Esophagus muscularis mucosa (tissue), 4 donors: ENCODE measurements around the gene PDE4D. TPM values are rescaled to one million over a fixed set of nuclear protein-coding genes. Genes with fewer than 3 reads are reported as not detected.

Source experiments
- DNase-seq: peaks from one replicate; pipeline ENCODE4 v3.0.0-alpha.2; 2017; ENCODE audit errors: extremely low spot score
- H3K27ac ChIP-seq, 4 donors: fragments of 200-600 bp; sonication (generic); replicated peaks in 1 of 4; 1 replicate in 3 of 4; 2 replicates in 1 of 4; pipeline ENCODE4 v1.5.1; 2016 to 2019; ENCODE audit warnings: mild to moderate bottlenecking in 1 of 4
- H3K27me3 ChIP-seq, 4 donors: fragments of 200-600 bp; sonication (generic); one replicate each; pipeline versions ENCODE4 v1.5.1 to v1.6.0; 2016 to 2019
- H3K36me3 ChIP-seq, 4 donors: fragments of 200-600 bp; sonication (generic); one replicate each; pipeline ENCODE4 v1.5.1; 2016 to 2019
- H3K4me1 ChIP-seq, 4 donors: fragments of 200-600 bp; sonication (generic); one replicate each; pipeline ENCODE4 v1.5.1; 2016 to 2019
- H3K4me3 ChIP-seq, 4 donors: fragments of 200-600 bp; sonication (generic); 1 replicate in 2 of 4; 2 replicates in 2 of 4; pipeline ENCODE4 v1.5.1; 2016 to 2019; ENCODE audit warnings: mild to moderate bottlenecking in 4 of 4, moderate library complexity in 1 of 4
- H3K9me3 ChIP-seq, 4 donors: fragments of 200-600 bp; sonication (generic); 1 replicate in 3 of 4; 2 replicates in 1 of 4; pipeline ENCODE4 v1.5.1; 2016 to 2019
- EP300 ChIP-seq: sonication (generic); formaldehyde crosslinking; IDR thresholded peaks from one replicate; pipeline ENCODE4 v1.6.1; 2017; ENCODE audit warnings: antibody characterized with exemption
- POLR2A ChIP-seq: fragments of 450-650 bp; IDR thresholded peaks from one replicate; pipeline ENCODE4 v1.6.1; 2017; ENCODE audit warnings: antibody characterized with exemption, moderate library complexity, mild to moderate bottlenecking, low read depth
- POLR2AphosphoS5 ChIP-seq, 2 donors: sonication (generic); formaldehyde crosslinking; IDR thresholded peaks; one replicate each; pipeline ENCODE4 v1.6.1; 2017; ENCODE audit warnings: antibody characterized with exemption in 2 of 2
- WGBS: methylation state at CpG from one replicate; pipeline ENCODE4 v1.1.5; 2018; 5-methylcytosine and 5-hydroxymethylcytosine counted together
- intact Hi-C: fragments of 100-400 bp; cut with DNase I; formaldehyde crosslinking; loops from one replicate; pipeline ENCODE4 v1.15.1; 2023
- total RNA-seq, 4 donors: library from RNA; depleted of rRNA; stranded (reverse); fragments of >200 nt; gene quantifications; one replicate each; pipeline versions ENCODE4 v1.1.0 to v1.2.1, GENCODE V29; 2016
- TF ChIP-seq, protein P1 (sequence below), 3 experiments: fragments of 200-600 bp in 2 of 3; fragments of 450-650 bp in 1 of 3; sonication (generic) in 2 of 3; IDR thresholded peaks; one replicate each; pipeline ENCODE4 v1.5.1; 2017 to 2019; ENCODE audit warnings: antibody characterized with exemption in 3 of 3, mild to moderate bottlenecking in 2 of 3, moderate library complexity in 1 of 3

PDE4D gene
- total RNA-seq, 4 donors from 2014 or later: 39.2 to 87.0 (median 50.2) TPM

DNA sequence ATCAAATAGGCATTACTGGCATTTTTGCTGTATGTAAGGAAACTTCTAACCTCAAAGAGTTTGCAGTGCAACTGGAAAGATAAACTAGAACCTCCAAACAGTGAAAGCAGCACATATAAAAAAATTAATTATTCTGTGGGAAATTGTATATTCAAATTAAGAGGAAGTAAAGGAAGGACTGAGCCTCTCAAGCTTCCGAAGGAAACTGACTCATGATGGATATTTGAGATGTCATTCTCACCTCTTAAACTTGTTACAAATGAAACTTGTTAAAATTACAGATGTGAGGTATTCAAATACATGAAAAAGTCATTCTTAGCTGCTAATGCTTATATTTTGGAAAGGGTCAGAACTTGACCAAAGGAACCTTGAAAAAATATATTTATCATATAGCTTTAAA is 538.7 kb downstream of the PDE4D start:
- 83% methylated on average over 1 of the region's 1 CpG for WGBS
- no peak overlapping the region for H3K4me3 ChIP-seq
- H3K27me3 ChIP-seq: no peaks in the 10 kb centered on the region
- H3K36me3 ChIP-seq: no peaks in the 10 kb centered on the region
- intact Hi-C loops: loop anchor here (5.0 kb wide), 1 partner anchor 78 kb away; no protein-coding TSS in a partner anchor
- no peaks in the 10 kb centered on the region for H3K9me3 ChIP-seq
- peaks cover 30 to 73% (median 66%) of the 10 kb centered on the region in 4 donors for H3K4me1 ChIP-seq
- TF ChIP-seq POLR2AphosphoS5 (IDR thresholded peaks at IDR 0.05): no peak
- TF ChIP-seq EP300: no peak
- TF ChIP-seq, protein P1, sequence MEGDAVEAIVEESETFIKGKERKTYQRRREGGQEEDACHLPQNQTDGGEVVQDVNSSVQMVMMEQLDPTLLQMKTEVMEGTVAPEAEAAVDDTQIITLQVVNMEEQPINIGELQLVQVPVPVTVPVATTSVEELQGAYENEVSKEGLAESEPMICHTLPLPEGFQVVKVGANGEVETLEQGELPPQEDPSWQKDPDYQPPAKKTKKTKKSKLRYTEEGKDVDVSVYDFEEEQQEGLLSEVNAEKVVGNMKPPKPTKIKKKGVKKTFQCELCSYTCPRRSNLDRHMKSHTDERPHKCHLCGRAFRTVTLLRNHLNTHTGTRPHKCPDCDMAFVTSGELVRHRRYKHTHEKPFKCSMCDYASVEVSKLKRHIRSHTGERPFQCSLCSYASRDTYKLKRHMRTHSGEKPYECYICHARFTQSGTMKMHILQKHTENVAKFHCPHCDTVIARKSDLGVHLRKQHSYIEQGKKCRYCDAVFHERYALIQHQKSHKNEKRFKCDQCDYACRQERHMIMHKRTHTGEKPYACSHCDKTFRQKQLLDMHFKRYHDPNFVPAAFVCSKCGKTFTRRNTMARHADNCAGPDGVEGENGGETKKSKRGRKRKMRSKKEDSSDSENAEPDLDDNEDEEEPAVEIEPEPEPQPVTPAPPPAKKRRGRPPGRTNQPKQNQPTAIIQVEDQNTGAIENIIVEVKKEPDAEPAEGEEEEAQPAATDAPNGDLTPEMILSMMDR (IDR thresholded peaks at IDR 0.05): no peak
- no peak for TF ChIP-seq POLR2A
- H3K27ac ChIP-seq: no peak overlapping the region
- DNase-seq: no peak

DNA sequence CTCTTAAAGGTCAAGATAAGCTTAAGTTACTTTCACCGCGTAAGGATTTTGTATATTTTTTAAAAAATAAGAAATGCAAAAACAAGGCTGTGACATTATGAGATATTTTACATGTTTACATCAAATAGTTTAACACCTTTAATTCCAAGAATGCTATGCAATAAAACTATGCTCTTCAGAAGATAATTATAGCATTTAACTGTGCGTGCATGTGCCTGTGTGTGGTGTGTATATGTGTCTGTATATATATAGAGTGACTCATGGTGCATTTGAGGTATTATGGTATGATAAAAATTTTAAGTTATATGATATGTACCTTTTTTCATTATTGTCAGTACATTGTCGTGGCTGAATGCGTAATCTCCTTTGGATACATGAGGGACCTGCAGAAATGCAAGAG is 539.3 kb downstream of the PDE4D start:
- H3K36me3 ChIP-seq: no peaks in the 10 kb centered on the region
- 87% methylated on average over 5 of the region's 5 CpGs for WGBS
- H3K9me3 ChIP-seq: no peaks in the 10 kb centered on the region
- no peaks in the 10 kb centered on the region for H3K27me3 ChIP-seq
- H3K4me1 ChIP-seq: peaks cover 30 to 70% (median 63%) of the 10 kb centered on the region in 4 donors
- no peak for TF ChIP-seq POLR2A
- TF ChIP-seq, protein P1 (IDR thresholded peaks at IDR 0.05): no peak
- no peak for TF ChIP-seq POLR2AphosphoS5 (IDR thresholded peaks at IDR 0.05)
- no peak for TF ChIP-seq EP300
- no peak for DNase-seq
- no peak overlapping the region for H3K4me3 ChIP-seq
- no peak overlapping the region for H3K27ac ChIP-seq
- intact Hi-C loops: no loop called here

GRCh38 chr5:59351076-59351794 is 542.3 kb downstream of the PDE4D start:
- intact Hi-C loops: no loop called here
- H3K27ac ChIP-seq: peak overlapping the region; percentile 51 to 71 (median 58)

DNA sequence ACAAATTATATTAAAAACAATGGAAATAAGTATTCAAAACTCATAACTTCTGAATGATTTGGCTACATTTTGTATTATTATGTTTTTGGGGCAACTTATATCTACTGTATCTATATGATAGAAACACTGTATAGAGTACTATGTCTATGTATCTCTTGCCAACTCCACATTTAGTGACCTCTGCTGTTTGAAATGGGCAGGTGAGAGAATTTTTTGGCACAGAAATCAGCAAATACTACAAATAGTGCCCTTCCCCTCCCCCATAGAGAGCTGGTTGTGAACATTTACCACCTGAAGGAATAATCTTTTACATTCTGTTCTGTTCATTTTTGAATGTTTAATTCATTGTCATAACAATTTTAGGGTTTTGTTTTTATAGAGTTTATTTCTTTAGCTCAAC is 545.3 kb downstream of the PDE4D start:
- Histone ChIP-seq H3K27ac (no peak overlapping the region), H3K27me3 (no peaks in the 10 kb centered on the region), H3K36me3 (no peaks in the 10 kb centered on the region), H3K4me3 (no peak overlapping the region), H3K9me3 (no peaks in the 10 kb centered on the region), H3K4me1 (peaks cover 14 to 53% (median 39%) of the 10 kb centered on the region in 4 donors)
- intact Hi-C loops: no loop called here
- DNase-seq: no peak
- no peak for TF ChIP-seq EP300
- TF ChIP-seq, protein P1 (IDR thresholded peaks at IDR 0.05): no peak
- no peak for TF ChIP-seq POLR2AphosphoS5 (IDR thresholded peaks at IDR 0.05)
- no peak for TF ChIP-seq POLR2A

More at GRCh38 chr5:59351076-59351794, 542.3 kb downstream of the PDE4D start:
- TF ChIP-seq POLR2A: no peak
- peak; percentile 50 to 59 for TF ChIP-seq POLR2AphosphoS5 (IDR thresholded peaks at IDR 0.05)
- TF ChIP-seq, protein P1 (IDR thresholded peaks at IDR 0.05): peak; percentile 46 to 49 (median 49)
- TF ChIP-seq EP300: no peak
- Histone ChIP-seq H3K4me3 (no peak overlapping the region), H3K4me1 (peaks cover 14 to 65% (median 45%) of the 10 kb centered on the region in 4 donors), H3K27me3 (no peaks in the 10 kb centered on the region), H3K36me3 (no peaks in the 10 kb centered on the region), H3K9me3 (no peaks in the 10 kb centered on the region)
- no peak for DNase-seq
- 25% methylated on average over 4 of the region's 4 CpGs for WGBS
